Left ventricle myocardium inferior (tissue), 1 donor: ENCODE results near the gene CTSD. TPM values are rescaled to one million over a fixed set of nuclear protein-coding genes. Genes with fewer than 3 reads are reported as not detected.

Experiments
- DNase-seq: peaks from one replicate; pipeline ENCODE4 v3.0.0-alpha.2; 2020
- H3K27ac ChIP-seq: fragments of 200-600 bp; replicated peaks from 2 replicates; pipeline ENCODE4 v1.8.0; 2021
- H3K27me3 ChIP-seq: fragments of 200-600 bp; 2 replicates; pipeline ENCODE4 v1.8.0; 2021; ENCODE audit warnings: low read depth
- H3K36me3 ChIP-seq: fragments of 200-600 bp; 2 replicates; pipeline ENCODE4 v1.8.0; 2021
- H3K4me1 ChIP-seq: fragments of 200-600 bp; 2 replicates; pipeline ENCODE4 v1.8.0; 2021
- H3K4me3 ChIP-seq: fragments of 200-600 bp; 2 replicates; pipeline ENCODE4 v1.8.0; 2021; ENCODE audit warnings: mild to moderate bottlenecking, moderate library complexity
- H3K9me3 ChIP-seq: fragments of 200-600 bp; replicated peaks from 2 replicates; pipeline ENCODE4 v1.8.0; 2021
- CTCF ChIP-seq: fragments of 200-600 bp; IDR thresholded peaks from 2 replicates; pipeline ENCODE4 v1.8.0; 2021; ENCODE audit warnings: antibody characterized with exemption, mild to moderate bottlenecking, borderline replicate concordance
- intact Hi-C: fragments of 100-400 bp; cut with micrococcal nuclease; formaldehyde crosslinking; loops from one replicate; pipeline ENCODE4 v1.11.0; 2022
- total RNA-seq: library from RNA; stranded (reverse); fragmentation: NEBNext Ultra II Directional; extraction: Animal tissue kit (Norgen Biotek cat#: 25700); gene quantifications from one replicate; pipeline ENCODE4 v1.2.1, GENCODE V29; 2021
- donor health status: DM: no; HTN: yes; CAD: no; lungs with severe emphysema.

CTSD gene
- total RNA-seq, 1 donor from 2014 or later: 831 TPM

DNA sequence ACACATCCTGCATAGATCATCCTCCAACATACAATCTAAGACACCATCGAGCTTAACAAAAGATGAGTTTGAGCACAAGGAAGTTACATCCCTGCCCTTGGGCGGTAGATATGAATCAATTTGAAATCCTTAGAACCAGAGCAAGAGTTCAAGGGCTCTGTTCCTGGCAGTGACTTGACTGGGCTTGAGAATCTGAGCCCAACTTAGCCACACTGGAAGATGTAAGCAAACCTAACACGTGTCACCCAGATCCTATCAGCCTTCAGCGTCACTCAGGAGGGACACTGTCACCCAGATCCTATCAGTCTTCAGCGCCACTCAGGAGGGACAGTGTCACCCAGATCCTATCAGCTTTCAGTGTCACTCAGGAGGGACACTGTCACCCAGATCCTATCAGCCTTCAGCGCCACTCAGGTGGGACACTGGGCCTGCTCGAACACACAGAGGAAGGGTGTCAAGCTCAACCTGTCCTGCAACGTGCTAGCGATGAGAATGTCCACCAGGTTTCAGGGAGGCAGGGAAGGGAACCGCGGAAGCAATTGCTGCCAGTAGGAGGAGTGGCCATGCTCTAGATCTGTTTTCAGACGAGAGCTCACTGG, 32.8 kb upstream of the CTSD start:
- Histone ChIP-seq H3K4me3 (no peak overlapping the region), H3K27ac (no peak overlapping the region), H3K36me3 (no peaks in the 10 kb centered on the region), H3K4me1 (no peaks in the 10 kb centered on the region), H3K9me3 (no peaks in the 10 kb centered on the region), H3K27me3 (peaks cover 91% of the 10 kb centered on the region)
- no peak for DNase-seq
- intact Hi-C loops: no loop called here
- no peak for TF ChIP-seq CTCF

DNA sequence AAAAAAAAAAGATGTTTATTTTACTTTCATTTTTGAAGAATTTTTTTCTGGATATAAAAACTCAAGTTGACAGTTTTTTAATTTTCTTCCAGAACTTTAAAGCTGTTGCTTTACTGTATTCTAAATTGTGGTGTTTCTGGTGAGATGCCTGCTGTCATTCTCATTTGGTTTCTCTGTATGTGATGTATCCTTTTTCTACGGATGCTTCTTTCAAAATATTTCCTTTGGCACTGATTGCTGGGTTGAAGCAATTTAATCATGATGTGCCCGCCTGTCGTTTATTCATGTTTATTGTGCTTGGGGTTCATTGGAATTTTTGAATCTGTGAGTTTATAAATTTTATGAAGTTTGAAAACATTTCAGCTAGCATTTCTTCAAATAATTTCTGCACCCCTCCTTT, 29.4 kb upstream of the CTSD start:
- intact Hi-C loops: no loop called here
- Histone ChIP-seq H3K4me3 (no peak overlapping the region), H3K27ac (no peak overlapping the region), H3K4me1 (no peaks in the 10 kb centered on the region), H3K9me3 (peaks cover 6% of the 10 kb centered on the region), H3K36me3 (no peaks in the 10 kb centered on the region), H3K27me3 (peaks cover 66% of the 10 kb centered on the region)
- no peak for TF ChIP-seq CTCF
- no peak for DNase-seq

DNA sequence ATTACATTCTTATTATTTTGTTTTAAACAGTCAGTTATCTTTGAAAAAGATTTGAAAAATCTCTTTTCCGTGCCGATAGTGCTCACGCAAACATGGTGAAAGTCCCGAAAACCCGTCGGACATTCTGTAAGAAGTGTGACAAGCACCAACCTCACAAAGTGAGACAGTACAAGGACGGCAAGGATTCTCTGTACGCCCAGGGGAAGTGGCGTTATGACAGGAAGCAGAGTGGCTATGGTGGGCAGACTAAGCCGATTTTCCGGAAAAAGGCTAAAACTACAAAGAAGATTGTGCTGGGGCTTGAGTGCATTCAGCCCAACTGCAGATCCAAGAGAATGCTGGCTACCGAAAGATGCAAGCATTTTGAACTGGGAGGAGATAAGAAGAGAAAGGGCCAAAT, 28.7 kb upstream of the CTSD start:
- Histone ChIP-seq H3K4me3 (no peak overlapping the region), H3K9me3 (peaks cover 6% of the 10 kb centered on the region), H3K36me3 (no peaks in the 10 kb centered on the region), H3K4me1 (no peaks in the 10 kb centered on the region), H3K27me3 (peaks cover 60% of the 10 kb centered on the region), H3K27ac (no peak overlapping the region)
- no peak for TF ChIP-seq CTCF
- DNase-seq: no peak
- intact Hi-C loops: no loop called here

DNA sequence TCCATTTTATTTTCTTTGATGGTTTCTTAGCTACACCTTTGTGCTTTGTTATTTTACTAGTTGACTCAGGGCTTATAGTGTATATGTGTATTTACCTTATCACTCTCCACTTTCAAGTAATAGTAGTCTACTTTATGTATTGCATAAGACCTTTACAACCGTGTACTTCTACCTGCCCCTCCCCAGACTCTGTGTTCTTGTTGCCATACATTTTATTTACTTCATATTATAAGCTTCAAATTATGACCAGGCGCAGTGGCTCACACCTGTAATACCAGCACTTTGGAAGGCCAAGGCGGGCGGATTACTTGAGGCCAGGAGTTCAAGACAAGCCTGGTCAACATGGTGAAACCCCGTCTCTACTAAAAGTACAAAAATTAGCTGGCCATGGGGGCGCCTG, 28.2 kb upstream of the CTSD start:
- no peaks in the 10 kb centered on the region for H3K36me3 ChIP-seq
- intact Hi-C loops: no loop called here
- H3K4me3 ChIP-seq: no peak overlapping the region
- no peak overlapping the region for H3K27ac ChIP-seq
- DNase-seq: no peak
- TF ChIP-seq CTCF: no peak
- peaks cover 54% of the 10 kb centered on the region for H3K27me3 ChIP-seq
- H3K9me3 ChIP-seq: peaks cover 6% of the 10 kb centered on the region
- H3K4me1 ChIP-seq: no peaks in the 10 kb centered on the region

DNA sequence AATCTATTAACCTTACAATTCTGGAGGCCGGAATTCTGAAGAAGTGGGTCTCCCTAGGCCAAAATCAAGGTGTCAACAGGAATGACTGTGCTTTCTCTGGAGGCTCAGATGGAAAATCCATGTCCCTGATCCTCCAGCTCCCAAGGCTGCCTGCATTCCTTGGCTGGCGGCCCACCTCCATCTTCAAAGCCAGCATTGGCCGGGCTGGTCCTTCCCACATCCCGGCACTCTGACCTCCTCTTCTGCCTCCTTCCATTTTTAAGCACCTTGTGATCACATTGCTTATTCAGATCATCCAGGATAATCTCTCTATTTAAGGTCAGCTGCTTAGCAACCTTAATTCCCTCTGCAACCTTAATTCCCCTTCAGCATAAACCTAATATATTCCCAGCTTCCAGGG, 22.7 kb upstream of the CTSD start:
- H3K36me3 ChIP-seq: no peaks in the 10 kb centered on the region
- H3K27me3 ChIP-seq: peaks cover 9% of the 10 kb centered on the region
- H3K9me3 ChIP-seq: peaks cover 6% of the 10 kb centered on the region
- no peak for TF ChIP-seq CTCF
- no peaks in the 10 kb centered on the region for H3K4me1 ChIP-seq
- no peak overlapping the region for H3K4me3 ChIP-seq
- no peak overlapping the region for H3K27ac ChIP-seq
- intact Hi-C loops: no loop called here
- DNase-seq: no peak
